GM19397 (cell line): ENCODE results near the gene IMMT.
"Not testable (repeated sequence)": the region's sequence is repeated elsewhere in the genome, so short reads cannot be mapped to it uniquely, and the experiment has no call there.

ENCODE experiments used
- ATAC-seq: cut with Tn5 transposase; IDR thresholded peaks from one replicate; pipeline ENCODE4 v1.9.1; 2021; ENCODE audit warnings: mild to moderate bottlenecking, moderate library complexity; ENCODE audit not compliant: unreplicated experiment

IMMT gene

GRCh38 chr2:86202336-86202692 is 7.1 kb upstream of the IMMT start:
- ATAC-seq: no peak

- no peak for ATAC-seq
Observed at GRCh38 chr2:86201671-86202335, 6.5 kb upstream of the IMMT start.

DNA sequence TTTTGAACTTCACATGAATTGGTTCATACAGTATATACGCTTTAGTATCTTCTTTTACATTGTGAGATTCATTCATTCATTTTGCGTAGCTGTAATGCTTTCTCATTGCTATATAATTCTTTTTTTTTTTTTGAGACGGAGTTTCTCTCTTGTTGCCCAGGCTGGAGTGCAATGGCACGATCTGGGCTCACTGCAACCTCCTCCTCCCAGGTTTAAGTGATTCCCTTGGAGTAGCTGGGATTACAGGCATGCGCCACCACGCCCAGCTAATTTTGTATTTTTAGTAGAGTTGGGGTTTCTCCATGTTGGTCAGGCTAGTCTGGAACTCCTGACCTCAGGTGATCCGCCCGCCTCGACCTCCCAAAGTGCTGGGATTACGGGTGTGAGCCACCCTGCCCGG is 5.3 kb upstream of the IMMT start:
- ATAC-seq: not testable (repeated sequence)

DNA sequence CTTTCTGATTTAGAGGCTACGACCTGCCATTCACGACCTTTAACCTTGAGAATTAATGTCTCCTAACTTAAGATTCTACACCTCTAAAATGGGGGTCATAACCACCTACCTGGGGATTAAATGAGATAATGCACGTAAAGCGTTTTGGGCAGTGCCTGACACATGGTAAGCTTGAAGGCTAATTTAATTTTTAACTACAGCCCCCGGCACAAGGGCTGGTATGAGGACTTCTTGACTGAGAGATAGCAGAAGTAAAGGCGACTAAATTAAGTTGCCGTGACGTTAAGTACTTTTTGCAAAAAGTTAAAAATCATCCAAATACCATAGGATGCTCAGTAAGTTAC is 4.5 kb upstream of the IMMT start:
- ATAC-seq: no peak

- no peak for ATAC-seq
Observed at GRCh38 chr2:86195808-86196387, 636 bp upstream of the IMMT start.

GRCh38 chr2:86194751-86195054 is 559 bp downstream of the IMMT start:
- ATAC-seq: no peak

GRCh38 chr2:86193901-86194567 is 1.2 kb downstream of the IMMT start:
- ATAC-seq: no peak

DNA sequence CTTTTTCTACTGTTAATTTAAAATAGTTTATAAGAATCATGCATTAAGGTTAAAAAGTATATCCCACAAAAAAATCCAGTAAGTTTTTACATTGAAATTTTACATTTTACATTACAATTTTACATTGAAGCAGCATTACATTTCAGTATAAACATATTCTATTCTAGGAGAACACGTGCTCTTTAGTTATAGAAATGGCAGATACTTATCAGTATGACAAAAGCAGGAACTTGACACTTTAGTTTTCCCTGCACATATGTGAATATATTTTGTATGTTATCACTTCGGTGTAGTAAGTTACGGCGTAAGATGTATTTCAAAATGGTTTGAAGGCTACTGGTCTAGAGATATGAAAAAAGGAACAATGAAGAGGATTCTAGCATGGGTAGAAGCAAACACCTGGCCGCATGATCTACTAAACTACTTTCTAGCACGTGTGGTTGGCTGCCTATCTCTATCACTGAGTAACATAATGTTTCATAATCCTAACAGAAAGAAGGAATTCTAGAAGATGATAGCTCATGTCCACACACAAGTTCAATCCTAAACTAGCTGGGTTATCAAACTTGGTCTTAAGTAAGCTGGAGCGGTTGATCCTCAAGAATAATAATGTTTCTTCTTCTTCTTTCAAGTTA is 5.4 kb downstream of the IMMT start:
- no peak for ATAC-seq

- ATAC-seq: no peak
Observed at GRCh38 chr2:86186431-86186830, 8.8 kb downstream of the IMMT start.

- no peak for ATAC-seq
Observed at GRCh38 chr2:86185517-86186212, 9.6 kb downstream of the IMMT start.

- no peak for ATAC-seq
Observed at GRCh38 chr2:86176597-86176996, 18.7 kb downstream of the IMMT start.

- ATAC-seq: no peak
Observed at GRCh38 chr2:86175828-86176227, 19.4 kb downstream of the IMMT start.

GRCh38 chr2:86174445-86174844 is 20.8 kb downstream of the IMMT start:
- no peak for ATAC-seq

- no peak for ATAC-seq
Observed at GRCh38 chr2:86172610-86173009, 22.7 kb downstream of the IMMT start.

GRCh38 chr2:86171295-86171694 is 24.0 kb downstream of the IMMT start:
- no peak for ATAC-seq

DNA sequence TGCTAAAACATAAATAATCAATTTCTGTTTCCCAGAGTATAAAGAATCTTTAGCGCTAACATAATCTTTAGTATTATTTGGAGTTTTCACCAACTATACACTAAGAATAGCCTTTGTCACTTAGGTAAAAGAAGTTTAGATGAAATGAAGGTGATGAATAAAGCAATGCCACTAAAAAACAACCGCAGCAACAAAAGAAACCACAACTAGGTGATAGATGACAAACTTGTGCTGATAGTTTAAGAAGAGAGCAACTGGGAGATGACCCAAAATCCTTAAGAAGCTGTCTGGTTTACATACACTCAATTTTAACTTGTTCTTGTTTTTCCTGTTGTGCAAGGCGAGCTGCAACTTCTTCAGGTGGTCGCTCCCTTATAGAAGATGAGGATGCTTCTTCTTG is 24.8 kb downstream of the IMMT start:
- ATAC-seq: no peak

DNA sequence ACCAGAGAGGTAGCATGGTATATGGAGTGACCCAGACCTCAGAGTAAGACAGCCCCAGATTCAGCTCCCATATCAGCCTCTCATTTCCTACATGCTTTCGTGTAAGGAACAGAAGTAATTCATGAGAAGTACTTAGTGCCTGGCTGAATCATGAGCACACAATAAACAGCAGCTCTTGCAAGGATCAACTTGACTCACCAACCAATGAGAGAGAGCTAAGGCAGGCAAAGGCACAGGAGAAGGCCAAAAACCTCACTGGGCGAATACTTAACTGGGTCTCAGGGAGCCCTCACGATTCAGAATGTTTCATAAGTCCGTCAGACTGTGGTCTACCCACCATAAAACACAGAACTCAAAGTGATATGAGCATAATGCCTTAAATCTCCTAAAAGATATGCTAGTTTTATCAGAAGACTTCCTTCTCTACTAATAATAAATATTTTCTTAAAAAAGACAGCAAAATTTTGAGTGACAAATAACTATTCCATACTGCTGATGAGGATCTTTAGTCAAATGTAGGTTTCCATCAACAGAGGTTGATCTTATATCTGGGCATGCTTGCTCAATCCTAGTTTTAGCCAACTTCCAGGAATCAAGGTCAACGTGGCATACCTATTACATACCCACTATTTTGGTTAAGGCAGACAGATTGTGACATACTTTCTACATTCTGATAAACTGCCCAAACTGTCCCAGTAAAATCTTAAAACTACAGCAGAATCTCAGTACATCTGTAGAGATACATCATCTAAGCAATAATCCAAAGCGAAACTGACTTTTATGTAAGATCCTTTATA is 34.9 kb downstream of the IMMT start:
- ATAC-seq: no peak

- no peak for ATAC-seq
Observed at GRCh38 chr2:86158286-86158685, 37.0 kb downstream of the IMMT start.

DNA sequence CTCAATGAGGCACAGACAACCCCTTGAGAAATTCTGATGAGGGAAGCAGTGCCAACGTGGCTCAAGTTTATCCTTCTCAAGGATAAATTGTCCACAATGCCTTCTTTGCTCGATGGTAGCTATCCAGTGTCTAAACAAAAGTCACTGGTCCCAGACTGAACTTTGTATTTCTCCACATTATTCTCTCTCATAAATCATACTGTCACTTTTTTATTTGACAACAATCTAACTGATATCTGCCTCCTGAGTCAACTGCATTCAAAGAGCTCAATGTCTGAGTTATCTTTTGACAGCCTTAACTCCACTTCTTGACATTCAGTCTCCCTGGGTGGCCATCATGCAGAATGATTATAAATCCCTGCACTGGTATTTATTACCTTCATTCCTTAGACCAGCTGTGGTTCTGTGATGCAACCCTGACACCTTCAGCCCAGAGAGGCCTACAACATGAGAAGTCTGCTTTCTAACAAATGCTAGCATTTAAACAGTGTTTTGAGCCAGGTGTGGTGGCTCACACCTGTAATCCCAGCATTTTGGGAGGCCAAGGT is 38.2 kb downstream of the IMMT start:
- ATAC-seq: no peak

DNA sequence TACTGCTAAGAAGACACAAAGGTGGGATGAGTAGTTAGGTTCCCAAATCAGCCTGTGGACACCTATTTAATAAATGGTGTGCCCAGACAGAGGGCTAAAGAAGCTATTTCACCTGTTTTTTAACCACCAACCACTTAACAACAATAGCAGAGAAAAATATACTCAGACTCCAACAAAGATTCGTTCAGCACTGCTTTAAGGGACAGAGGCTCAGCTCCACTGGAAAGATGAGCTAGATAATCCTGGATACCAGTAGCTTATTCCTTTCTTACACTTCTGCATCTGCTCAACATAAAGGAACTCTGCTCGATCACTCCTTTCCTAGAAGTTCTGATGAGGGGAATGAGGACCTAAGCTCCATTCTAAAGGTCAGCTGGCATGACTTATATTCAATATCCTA is 44.8 kb downstream of the IMMT start:
- no peak for ATAC-seq

DNA sequence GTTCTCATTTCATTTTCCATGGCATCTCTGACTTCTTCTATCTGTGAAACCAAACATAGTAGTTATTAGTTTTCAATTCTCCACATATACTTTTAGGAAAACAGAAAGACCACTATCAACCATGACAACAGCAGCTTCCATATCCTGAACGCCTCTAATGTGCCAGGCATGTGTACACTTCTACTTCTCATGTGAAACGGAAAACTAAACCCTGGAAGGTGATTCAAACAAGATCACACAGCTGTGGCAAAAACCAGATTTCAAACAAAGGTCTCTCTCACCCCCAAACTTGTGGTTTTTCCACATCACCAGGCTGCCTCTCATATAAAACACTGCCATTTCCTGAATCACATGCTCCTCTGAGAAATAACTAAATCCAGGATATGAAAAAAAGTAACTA is 47.5 kb downstream of the IMMT start:
- ATAC-seq: no peak
